Liver (tissue), 9 donors: ENCODE results near the gene RGP1. TPM values are rescaled to one million over a fixed set of nuclear protein-coding genes. Genes with fewer than 3 reads are reported as not detected.

Experiments
- DNase-seq: peaks from one replicate; pipeline ENCODE4 v3.0.0-alpha.2; 2017; ENCODE audit warnings: low spot score
- H3K27ac ChIP-seq, 2 donors: one replicate each; pipeline ENCODE4 v1.7.0; 2013; ENCODE audit warnings: inconsistent platforms in 2 of 2, low read length in 2 of 2, control low read depth in 1 of 2, low read depth in 1 of 2, mild to moderate bottlenecking in 1 of 2
- H3K27me3 ChIP-seq, 4 donors: one replicate each; pipeline versions ENCODE4 v1.6.1 to v1.7.0; 2013; ENCODE audit warnings: low read length in 3 of 4, inconsistent platforms in 1 of 4, mild to moderate bottlenecking in 1 of 4, moderate library complexity in 1 of 4; ENCODE audit not compliant: control insufficient read depth in 4 of 4, insufficient read depth in 4 of 4
- H3K36me3 ChIP-seq, 4 donors: one replicate each; pipeline versions ENCODE4 v1.6.1 to v1.7.0; 2013; ENCODE audit warnings: low read length in 3 of 4, mild to moderate bottlenecking in 3 of 4, low read depth in 1 of 4, moderate library complexity in 1 of 4; ENCODE audit not compliant: control insufficient read depth in 4 of 4, insufficient read depth in 3 of 4
- H3K4me1 ChIP-seq, 4 donors: one replicate each; pipeline versions ENCODE4 v1.6.1 to v1.7.0; 2013; ENCODE audit warnings: low read length in 3 of 4, mild to moderate bottlenecking in 3 of 4, moderate library complexity in 1 of 4; ENCODE audit not compliant: control insufficient read depth in 4 of 4, insufficient read depth in 4 of 4
- H3K4me3 ChIP-seq, 3 donors: one replicate each; pipeline versions ENCODE4 v1.6.1 to v1.7.0; 2013; ENCODE audit warnings: low read length in 3 of 3, control low read depth in 1 of 3, low read depth in 1 of 3, mild to moderate bottlenecking in 1 of 3
- H3K9ac ChIP-seq, 2 donors: one replicate each; pipeline ENCODE4 v1.7.0; 2013; ENCODE audit warnings: low read length in 2 of 2, mild to moderate bottlenecking in 2 of 2, moderate library complexity in 2 of 2, control low read depth in 1 of 2, low read depth in 1 of 2
- H3K9me3 ChIP-seq, 4 donors: one replicate each; pipeline versions ENCODE4 v1.6.1 to v1.7.0; 2013; ENCODE audit warnings: low read length in 3 of 4; ENCODE audit not compliant: control insufficient read depth in 4 of 4
- EGR1 ChIP-seq, 2 donors: IDR thresholded peaks; 2 replicates each; pipeline ENCODE4 v1.6.1; 2016 to 2018; ENCODE audit warnings: antibody characterized with exemption in 2 of 2, low read depth in 2 of 2
- FOXA1 ChIP-seq: IDR thresholded peaks from 2 replicates; pipeline ENCODE4 v1.6.1; 2016; ENCODE audit warnings: antibody characterized with exemption
- FOXA2 ChIP-seq: IDR thresholded peaks from 2 replicates; pipeline ENCODE4 v1.6.1; 2016; ENCODE audit warnings: antibody characterized with exemption
- GABPA ChIP-seq, 2 donors: IDR thresholded peaks in 1 of 2; conservative IDR thresholded peaks in 1 of 2; 2 replicates each; pipeline ENCODE4 v1.6.1; 2016; ENCODE audit warnings: antibody characterized with exemption in 2 of 2, mild to moderate bottlenecking in 1 of 2, moderate library complexity in 1 of 2
- HNF4A ChIP-seq, 2 donors: conservative IDR thresholded peaks; 2 replicates each; pipeline ENCODE4 v1.6.1; 2016; ENCODE audit warnings: antibody characterized with exemption in 2 of 2, mild to moderate bottlenecking in 2 of 2
- HNF4G ChIP-seq: IDR thresholded peaks from 2 replicates; pipeline ENCODE4 v1.6.1; 2016; ENCODE audit warnings: antibody characterized with exemption
- JUND ChIP-seq, 2 donors: IDR thresholded peaks; 2 replicates each; pipeline ENCODE4 v1.6.1; 2016; ENCODE audit warnings: antibody characterized with exemption in 2 of 2
- NR2F2 ChIP-seq: IDR thresholded peaks from 2 replicates; pipeline ENCODE4 v1.6.1; 2016; ENCODE audit warnings: antibody characterized with exemption
- RAD21 ChIP-seq, 2 donors: IDR thresholded peaks; 2 replicates each; pipeline ENCODE4 v1.6.1; 2016; ENCODE audit warnings: antibody characterized with exemption in 2 of 2, mild to moderate bottlenecking in 2 of 2
- RXRA ChIP-seq, 2 donors: IDR thresholded peaks; 2 replicates each; pipeline ENCODE4 v1.6.1; 2017 to 2018; ENCODE audit warnings: antibody characterized with exemption in 2 of 2, mild to moderate bottlenecking in 1 of 2
- SP1 ChIP-seq: IDR thresholded peaks from 2 replicates; pipeline ENCODE4 v1.6.1; 2018; ENCODE audit warnings: antibody characterized with exemption, mild to moderate bottlenecking
- TAF1 ChIP-seq: conservative IDR thresholded peaks from 2 replicates; pipeline ENCODE4 v1.6.1; 2016; ENCODE audit warnings: antibody characterized with exemption, mild to moderate bottlenecking
- YY1 ChIP-seq: IDR thresholded peaks from 2 replicates; pipeline ENCODE4 v1.6.1; 2016; ENCODE audit warnings: antibody characterized with exemption, mild to moderate bottlenecking
- WGBS: extraction: QIAGEN DNeasy Blood & Tissue Kit; methylation state at CpG from one replicate; pipeline ENCODE4 v1.1.7; 2013; 5-methylcytosine and 5-hydroxymethylcytosine counted together
- polyA plus RNA-seq, 2 donors: library from polyadenylated mRNA; stranded (reverse) in 1 of 2; unstranded in 1 of 2; fragments of 200-250 nt in 1 of 2; fragments of >200 nt in 1 of 2; fragmentation: Nextera tagmentation in 1 of 2; extraction: Ambion mirVana in 1 of 2; gene quantifications; one replicate each; pipeline versions ENCODE4 v1.2.1 to v1.2.3, GENCODE V29; 2013 to 2015
- total RNA-seq, 2 donors: library from RNA; depleted of rRNA; stranded (reverse); fragments of >200 nt; gene quantifications; one replicate each; pipeline ENCODE4 v1.2.3, GENCODE V29; 2014
- TF ChIP-seq, protein P1 (sequence below): fragments of 150-350 bp; IDR thresholded peaks from 2 replicates; pipeline ENCODE4 v1.5.1; 2017; ENCODE audit warnings: improper control_type of control experiment, low read depth, low read length; ENCODE audit not compliant: missing input control
- TF ChIP-seq, protein P2 (sequence below): IDR thresholded peaks from 2 replicates; pipeline ENCODE4 v1.6.1; 2016; ENCODE audit warnings: antibody characterized with exemption
- TF ChIP-seq, protein P3 (sequence below): IDR thresholded peaks from 2 replicates; pipeline ENCODE4 v1.6.1; 2016; ENCODE audit warnings: antibody characterized with exemption
- TF ChIP-seq, protein P4 (sequence below): IDR thresholded peaks from 2 replicates; pipeline ENCODE4 v1.6.1; 2016; ENCODE audit warnings: antibody characterized with exemption
- TF ChIP-seq, protein P5 (sequence below): IDR thresholded peaks from 2 replicates; pipeline ENCODE4 v1.6.1; 2016; ENCODE audit warnings: antibody characterized with exemption, mild to moderate bottlenecking
- donor health status: healthy.
- donor health status: healthy.
- donor health status: healthy.
- donor health status: healthy.
- donor health status: healthy.

Gene RGP1
- total and polyA plus RNA-seq, 4 donors: 2.6 to 10.7 (median 5.9) TPM

DNA sequence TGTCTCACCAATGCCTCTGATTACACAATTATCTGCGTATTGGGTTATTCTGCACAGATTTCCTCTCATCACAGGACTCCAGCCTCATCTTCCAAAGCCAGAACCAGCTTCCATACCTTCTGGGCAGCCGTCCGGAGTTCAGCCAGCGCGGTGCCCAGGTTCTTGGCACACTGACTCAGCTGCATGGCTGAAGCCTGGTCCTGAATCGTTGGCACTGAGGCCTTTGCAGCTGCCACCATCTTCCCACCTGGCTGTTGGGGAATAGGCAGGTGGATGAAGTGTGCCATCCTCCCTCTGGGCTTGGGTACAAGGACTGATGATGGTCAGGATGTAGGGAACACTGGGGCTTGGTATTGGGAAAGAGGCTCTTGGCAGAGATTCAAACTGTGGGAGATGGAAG is 35.0 kb upstream of the RGP1 start (continued):
- TF ChIP-seq RXRA (IDR thresholded peaks at IDR 0.05) (no peak), GABPA (IDR thresholded peaks at IDR 0.05 in 1 of 2, conservative IDR thresholded peaks at IDR 0.05 in 1 of 2) (no peak), HNF4G (no peak)

DNA sequence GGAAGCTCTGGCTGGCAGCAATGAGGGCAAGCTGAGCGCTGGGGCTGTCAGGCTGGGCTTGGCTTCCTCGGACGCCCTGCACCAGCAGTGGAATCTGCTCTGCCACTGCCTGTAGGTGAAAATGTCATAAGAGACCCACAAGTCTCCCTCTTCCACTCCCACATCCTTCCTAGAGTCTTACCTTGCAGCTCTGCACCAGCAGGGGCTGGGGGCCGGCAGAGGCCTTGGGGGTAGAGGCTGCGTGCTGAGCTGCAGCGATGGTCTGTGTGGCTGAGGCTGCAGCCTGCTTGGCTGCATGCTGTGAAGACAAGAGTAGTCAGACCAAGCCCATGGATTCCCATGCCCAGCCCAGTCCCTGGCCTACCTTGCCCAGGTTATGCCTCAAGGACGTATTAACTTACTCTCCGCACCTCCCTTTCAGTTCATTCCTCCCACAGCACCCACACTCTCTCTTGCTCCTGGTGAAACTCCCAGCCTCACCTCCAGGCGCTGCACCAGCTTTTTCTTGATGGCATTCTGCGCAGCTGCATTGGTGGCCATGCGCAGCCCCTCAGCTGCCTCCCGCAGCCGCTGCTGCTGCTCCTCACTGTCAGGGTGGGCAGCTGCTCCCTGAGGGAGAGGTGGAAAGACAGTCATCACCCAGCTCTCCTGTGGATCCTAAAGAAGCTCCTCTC is 34.4 kb upstream of the RGP1 start:
- Histone ChIP-seq H3K36me3 (peaks cover 60 to 96% (median 85%) of the 10 kb centered on the region in 4 donors), H3K4me1 (no peaks in the 10 kb centered on the region), H3K9me3 (no peaks in the 10 kb centered on the region), H3K27ac (no peak overlapping the region), H3K27me3 (no peaks in the 10 kb centered on the region), H3K9ac (no peak overlapping the region), H3K4me3 (no peak overlapping the region)
- TF ChIP-seq NR2F2: no peak
- TF ChIP-seq GABPA (IDR thresholded peaks at IDR 0.05 in 1 of 2, conservative IDR thresholded peaks at IDR 0.05 in 1 of 2): no peak
- TF ChIP-seq, protein P1, sequence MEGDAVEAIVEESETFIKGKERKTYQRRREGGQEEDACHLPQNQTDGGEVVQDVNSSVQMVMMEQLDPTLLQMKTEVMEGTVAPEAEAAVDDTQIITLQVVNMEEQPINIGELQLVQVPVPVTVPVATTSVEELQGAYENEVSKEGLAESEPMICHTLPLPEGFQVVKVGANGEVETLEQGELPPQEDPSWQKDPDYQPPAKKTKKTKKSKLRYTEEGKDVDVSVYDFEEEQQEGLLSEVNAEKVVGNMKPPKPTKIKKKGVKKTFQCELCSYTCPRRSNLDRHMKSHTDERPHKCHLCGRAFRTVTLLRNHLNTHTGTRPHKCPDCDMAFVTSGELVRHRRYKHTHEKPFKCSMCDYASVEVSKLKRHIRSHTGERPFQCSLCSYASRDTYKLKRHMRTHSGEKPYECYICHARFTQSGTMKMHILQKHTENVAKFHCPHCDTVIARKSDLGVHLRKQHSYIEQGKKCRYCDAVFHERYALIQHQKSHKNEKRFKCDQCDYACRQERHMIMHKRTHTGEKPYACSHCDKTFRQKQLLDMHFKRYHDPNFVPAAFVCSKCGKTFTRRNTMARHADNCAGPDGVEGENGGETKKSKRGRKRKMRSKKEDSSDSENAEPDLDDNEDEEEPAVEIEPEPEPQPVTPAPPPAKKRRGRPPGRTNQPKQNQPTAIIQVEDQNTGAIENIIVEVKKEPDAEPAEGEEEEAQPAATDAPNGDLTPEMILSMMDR: no peak
- no peak for TF ChIP-seq HNF4G
- no peak for TF ChIP-seq YY1
- no peak for TF ChIP-seq JUND (IDR thresholded peaks at IDR 0.05)
- TF ChIP-seq SP1: no peak
- no peak for TF ChIP-seq FOXA2
- no peak for TF ChIP-seq EGR1 (IDR thresholded peaks at IDR 0.05; ENCODE audit: low read depth in 2 of 2)
- TF ChIP-seq, protein P2, sequence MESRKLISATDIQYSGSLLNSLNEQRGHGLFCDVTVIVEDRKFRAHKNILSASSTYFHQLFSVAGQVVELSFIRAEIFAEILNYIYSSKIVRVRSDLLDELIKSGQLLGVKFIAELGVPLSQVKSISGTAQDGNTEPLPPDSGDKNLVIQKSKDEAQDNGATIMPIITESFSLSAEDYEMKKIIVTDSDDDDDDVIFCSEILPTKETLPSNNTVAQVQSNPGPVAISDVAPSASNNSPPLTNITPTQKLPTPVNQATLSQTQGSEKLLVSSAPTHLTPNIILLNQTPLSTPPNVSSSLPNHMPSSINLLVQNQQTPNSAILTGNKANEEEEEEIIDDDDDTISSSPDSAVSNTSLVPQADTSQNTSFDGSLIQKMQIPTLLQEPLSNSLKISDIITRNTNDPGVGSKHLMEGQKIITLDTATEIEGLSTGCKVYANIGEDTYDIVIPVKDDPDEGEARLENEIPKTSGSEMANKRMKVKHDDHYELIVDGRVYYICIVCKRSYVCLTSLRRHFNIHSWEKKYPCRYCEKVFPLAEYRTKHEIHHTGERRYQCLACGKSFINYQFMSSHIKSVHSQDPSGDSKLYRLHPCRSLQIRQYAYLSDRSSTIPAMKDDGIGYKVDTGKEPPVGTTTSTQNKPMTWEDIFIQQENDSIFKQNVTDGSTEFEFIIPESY: no peak
- TF ChIP-seq FOXA1: no peak
- no peak for TF ChIP-seq RAD21 (IDR thresholded peaks at IDR 0.05)
- no peak for TF ChIP-seq RXRA (IDR thresholded peaks at IDR 0.05)
- TF ChIP-seq, protein P3, sequence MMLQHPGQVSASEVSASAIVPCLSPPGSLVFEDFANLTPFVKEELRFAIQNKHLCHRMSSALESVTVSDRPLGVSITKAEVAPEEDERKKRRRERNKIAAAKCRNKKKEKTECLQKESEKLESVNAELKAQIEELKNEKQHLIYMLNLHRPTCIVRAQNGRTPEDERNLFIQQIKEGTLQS: no peak
- TF ChIP-seq HNF4A (conservative IDR thresholded peaks at IDR 0.05): no peak
- TF ChIP-seq, protein P4, sequence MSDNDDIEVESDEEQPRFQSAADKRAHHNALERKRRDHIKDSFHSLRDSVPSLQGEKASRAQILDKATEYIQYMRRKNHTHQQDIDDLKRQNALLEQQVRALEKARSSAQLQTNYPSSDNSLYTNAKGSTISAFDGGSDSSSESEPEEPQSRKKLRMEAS: no peak
- no peak for TF ChIP-seq TAF1
- TF ChIP-seq, protein P5, sequence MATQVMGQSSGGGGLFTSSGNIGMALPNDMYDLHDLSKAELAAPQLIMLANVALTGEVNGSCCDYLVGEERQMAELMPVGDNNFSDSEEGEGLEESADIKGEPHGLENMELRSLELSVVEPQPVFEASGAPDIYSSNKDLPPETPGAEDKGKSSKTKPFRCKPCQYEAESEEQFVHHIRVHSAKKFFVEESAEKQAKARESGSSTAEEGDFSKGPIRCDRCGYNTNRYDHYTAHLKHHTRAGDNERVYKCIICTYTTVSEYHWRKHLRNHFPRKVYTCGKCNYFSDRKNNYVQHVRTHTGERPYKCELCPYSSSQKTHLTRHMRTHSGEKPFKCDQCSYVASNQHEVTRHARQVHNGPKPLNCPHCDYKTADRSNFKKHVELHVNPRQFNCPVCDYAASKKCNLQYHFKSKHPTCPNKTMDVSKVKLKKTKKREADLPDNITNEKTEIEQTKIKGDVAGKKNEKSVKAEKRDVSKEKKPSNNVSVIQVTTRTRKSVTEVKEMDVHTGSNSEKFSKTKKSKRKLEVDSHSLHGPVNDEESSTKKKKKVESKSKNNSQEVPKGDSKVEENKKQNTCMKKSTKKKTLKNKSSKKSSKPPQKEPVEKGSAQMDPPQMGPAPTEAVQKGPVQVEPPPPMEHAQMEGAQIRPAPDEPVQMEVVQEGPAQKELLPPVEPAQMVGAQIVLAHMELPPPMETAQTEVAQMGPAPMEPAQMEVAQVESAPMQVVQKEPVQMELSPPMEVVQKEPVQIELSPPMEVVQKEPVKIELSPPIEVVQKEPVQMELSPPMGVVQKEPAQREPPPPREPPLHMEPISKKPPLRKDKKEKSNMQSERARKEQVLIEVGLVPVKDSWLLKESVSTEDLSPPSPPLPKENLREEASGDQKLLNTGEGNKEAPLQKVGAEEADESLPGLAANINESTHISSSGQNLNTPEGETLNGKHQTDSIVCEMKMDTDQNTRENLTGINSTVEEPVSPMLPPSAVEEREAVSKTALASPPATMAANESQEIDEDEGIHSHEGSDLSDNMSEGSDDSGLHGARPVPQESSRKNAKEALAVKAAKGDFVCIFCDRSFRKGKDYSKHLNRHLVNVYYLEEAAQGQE: no peak
- no peak for DNase-seq
- WGBS: 95% methylated on average over 13 of the region's 13 CpGs
